Trophoblast cell (in vitro differentiated cells and primary cell): ENCODE results near the gene ANXA2R.

Source experiments
- DNase-seq, 2 donors: peaks; one replicate each; pipeline ENCODE4 v3.0.0-alpha.2; 2016
- H2AFZ ChIP-seq: 2 replicates; pipeline ENCODE4 v1.6.1; 2013; ENCODE audit warnings: low read length, moderate library complexity, mild to moderate bottlenecking; ENCODE audit not compliant: insufficient read depth, poor library complexity
- H2AK5ac ChIP-seq: 2 replicates; pipeline ENCODE4 v1.6.1; 2013; ENCODE audit warnings: mild to moderate bottlenecking, low read length
- H2BK120ac ChIP-seq: 2 replicates; pipeline ENCODE4 v1.6.1; 2013; ENCODE audit warnings: low read length, mild to moderate bottlenecking, moderate library complexity; ENCODE audit not compliant: insufficient read depth, poor library complexity
- H2BK12ac ChIP-seq: 2 replicates; pipeline ENCODE4 v1.6.1; 2013; ENCODE audit warnings: mild to moderate bottlenecking, low read length, moderate library complexity
- H2BK5ac ChIP-seq: 2 replicates; pipeline ENCODE4 v1.6.1; 2013; ENCODE audit warnings: low read length, low read depth, moderate library complexity, mild to moderate bottlenecking; ENCODE audit not compliant: poor library complexity
- H3K14ac ChIP-seq: 2 replicates; pipeline ENCODE4 v1.6.1; 2013; ENCODE audit warnings: mild to moderate bottlenecking, low read length
- H3K18ac ChIP-seq: 2 replicates; pipeline ENCODE4 v1.6.1; 2013; ENCODE audit warnings: mild to moderate bottlenecking, low read length
- H3K23ac ChIP-seq: 2 replicates; pipeline ENCODE4 v1.6.1; 2013; ENCODE audit warnings: low read length
- H3K27ac ChIP-seq: 2 replicates; pipeline ENCODE4 v1.5.1; 2013; ENCODE audit warnings: low read depth, mild to moderate bottlenecking, inconsistent platforms, low read length, moderate library complexity
- H3K27me3 ChIP-seq: 2 replicates; pipeline ENCODE4 v1.6.1; 2013; ENCODE audit warnings: inconsistent platforms, mild to moderate bottlenecking, low read length, moderate library complexity; ENCODE audit not compliant: insufficient read depth
- H3K36me3 ChIP-seq, 2 experiments: 1 replicate in 1 of 2; 2 replicates in 1 of 2; pipeline ENCODE4 v1.6.1; 2013; ENCODE audit warnings: low read length in 2 of 2, mild to moderate bottlenecking in 2 of 2, moderate library complexity in 1 of 2; ENCODE audit not compliant: insufficient read depth in 2 of 2, control insufficient read depth in 1 of 2
- H3K4ac ChIP-seq: 2 replicates; pipeline ENCODE4 v1.6.1; 2013; ENCODE audit warnings: low read depth, mild to moderate bottlenecking, low read length, moderate library complexity
- H3K4me1 ChIP-seq, 2 experiments: 1 replicate in 1 of 2; 2 replicates in 1 of 2; pipeline ENCODE4 v1.6.1; 2013; ENCODE audit warnings: low read length in 2 of 2, mild to moderate bottlenecking in 2 of 2, moderate library complexity in 1 of 2; ENCODE audit not compliant: insufficient read depth in 2 of 2, control insufficient read depth in 1 of 2
- H3K4me2 ChIP-seq: 2 replicates; pipeline ENCODE4 v1.6.1; 2013; ENCODE audit warnings: inconsistent platforms, mild to moderate bottlenecking, low read length, moderate library complexity
- H3K4me3 ChIP-seq: 2 replicates; pipeline ENCODE4 v1.5.1; 2013; ENCODE audit warnings: mild to moderate bottlenecking, low read depth, low read length, inconsistent platforms
- H3K79me1 ChIP-seq: one replicate; pipeline ENCODE4 v1.6.1; 2013; ENCODE audit warnings: low read length
- H3K79me2 ChIP-seq: 2 replicates; pipeline ENCODE4 v1.6.1; 2013; ENCODE audit warnings: low read length, mild to moderate bottlenecking; ENCODE audit not compliant: control insufficient read depth, insufficient read depth, poor library complexity
- H3K9ac ChIP-seq: 2 replicates; pipeline ENCODE4 v1.6.1; 2013; ENCODE audit warnings: mild to moderate bottlenecking, low read length
- H3K9me3 ChIP-seq: 2 replicates; pipeline ENCODE4 v1.6.1; 2013; ENCODE audit warnings: low read depth, mild to moderate bottlenecking, control low read depth, inconsistent platforms, low read length; ENCODE audit not compliant: insufficient read depth
- H4K12ac ChIP-seq: 2 replicates; pipeline ENCODE4 v1.6.1; 2013; ENCODE audit warnings: low read depth, mild to moderate bottlenecking, low read length, moderate library complexity
- H4K8ac ChIP-seq: 2 replicates; pipeline ENCODE4 v1.6.1; 2013; ENCODE audit warnings: low read depth, mild to moderate bottlenecking, low read length, moderate library complexity
- H4K91ac ChIP-seq: one replicate; pipeline ENCODE4 v1.6.1; 2013; ENCODE audit warnings: low read depth, mild to moderate bottlenecking, low read length, moderate library complexity
- WGBS: extraction: QIAGEN DNeasy Blood & Tissue Kit; methylation state at CpG from one replicate; pipeline ENCODE4 v1.1.7; 2013; ENCODE audit warnings: missing lambda C conversion rate; ENCODE audit not compliant: insufficient read length, insufficient coverage; ENCODE audit errors: extremely low coverage; 5-methylcytosine and 5-hydroxymethylcytosine counted together

Gene ANXA2R

GRCh38 chr5:43006424-43007202, 33.5 kb downstream of the ANXA2R start:
- no peak for DNase-seq
- H3K79me1 ChIP-seq: peaks cover 15% of the 10 kb centered on the region
- H3K79me2 ChIP-seq: peaks cover 3% of the 10 kb centered on the region
- H3K27me3 ChIP-seq: peaks cover 18% of the 10 kb centered on the region
- H2BK12ac ChIP-seq: no peak overlapping the region
- no CpG with 5 or more reads among the region's 19 CpGs for WGBS
- H3K4ac ChIP-seq: no peak overlapping the region
- peak overlapping the region; percentile 48 for H2BK120ac ChIP-seq
- H3K4me2 ChIP-seq: no peak overlapping the region
- no peaks in the 10 kb centered on the region for H3K9me3 ChIP-seq
- H3K18ac ChIP-seq: no peak overlapping the region
- no peak overlapping the region for H2AK5ac ChIP-seq
- H3K9ac ChIP-seq: no peak overlapping the region
- H3K27ac ChIP-seq: no peak overlapping the region
- H4K12ac ChIP-seq: no peak overlapping the region
- H2BK5ac ChIP-seq: no peak overlapping the region
- no peak overlapping the region for H3K14ac ChIP-seq
- peak overlapping the region; percentile 88 for H4K8ac ChIP-seq
- peak overlapping the region; percentile 81 for H4K91ac ChIP-seq
- no peak overlapping the region for H3K4me3 ChIP-seq
- H3K36me3 ChIP-seq: no peaks in the 10 kb centered on the region
- H2AFZ ChIP-seq: no peak overlapping the region
- H3K23ac ChIP-seq: no peak overlapping the region
- H3K4me1 ChIP-seq: peaks cover 4 to 6% of the 10 kb centered on the region in 2 experiments

GRCh38 chr5:43005031-43005430, 35.1 kb downstream of the ANXA2R start:
- no peak overlapping the region for H2AFZ ChIP-seq
- WGBS: no CpG with 5 or more reads among the region's 4 CpGs

GRCh38 chr5:43001748-43002147, 38.4 kb downstream of the ANXA2R start:
- Histone ChIP-seq H3K36me3 (no peaks in the 10 kb centered on the region), H3K4ac (no peak overlapping the region), H3K79me1 (no peaks in the 10 kb centered on the region), H4K12ac (no peak overlapping the region), H3K27me3 (peaks cover 13% of the 10 kb centered on the region), H2AFZ (no peak overlapping the region), H4K91ac (no peak overlapping the region), H3K27ac (no peak overlapping the region), H3K14ac (no peak overlapping the region), H3K79me2 (no peaks in the 10 kb centered on the region), H3K4me1 (peaks cover 0 to 3% of the 10 kb centered on the region in 2 experiments), H3K9ac (no peak overlapping the region), H3K9me3 (no peaks in the 10 kb centered on the region), H2AK5ac (no peak overlapping the region), H2BK12ac (no peak overlapping the region), H3K4me2 (no peak overlapping the region), H3K23ac (no peak overlapping the region), H3K4me3 (no peak overlapping the region), H3K18ac (no peak overlapping the region), H2BK5ac (no peak overlapping the region), H2BK120ac (no peak overlapping the region), H4K8ac (no peak overlapping the region)
- no peak for DNase-seq

More at GRCh38 chr5:43005031-43005430, 35.1 kb downstream of the ANXA2R start:
- Histone ChIP-seq H3K9ac (no peak overlapping the region), H3K4me3 (no peak overlapping the region), H3K27ac (no peak overlapping the region), H4K8ac (no peak overlapping the region), H3K9me3 (no peaks in the 10 kb centered on the region), H3K27me3 (peaks cover 13% of the 10 kb centered on the region), H3K4me1 (peaks cover 4 to 8% of the 10 kb centered on the region in 2 experiments), H3K4ac (no peak overlapping the region), H2AK5ac (no peak overlapping the region), H3K79me1 (peaks cover 15% of the 10 kb centered on the region), H3K36me3 (no peaks in the 10 kb centered on the region), H4K12ac (no peak overlapping the region), H3K79me2 (peaks cover 3% of the 10 kb centered on the region), H4K91ac (no peak overlapping the region), H2BK5ac (no peak overlapping the region), H2BK12ac (no peak overlapping the region), H3K18ac (no peak overlapping the region), H3K14ac (no peak overlapping the region), H2BK120ac (no peak overlapping the region), H3K4me2 (no peak overlapping the region), H3K23ac (no peak overlapping the region)
- no peak for DNase-seq

GRCh38 chr5:43000914-43001313, 39.2 kb downstream of the ANXA2R start:
- Histone ChIP-seq H3K27me3 (peaks cover 13% of the 10 kb centered on the region), H2AK5ac (no peak overlapping the region), H3K18ac (no peak overlapping the region), H4K8ac (no peak overlapping the region), H3K4me1 (peaks cover 0 to 3% of the 10 kb centered on the region in 2 experiments), H3K79me2 (no peaks in the 10 kb centered on the region), H2AFZ (no peak overlapping the region), H3K9ac (no peak overlapping the region), H3K9me3 (no peaks in the 10 kb centered on the region), H2BK12ac (no peak overlapping the region), H2BK120ac (no peak overlapping the region), H2BK5ac (no peak overlapping the region), H3K36me3 (no peaks in the 10 kb centered on the region), H4K12ac (no peak overlapping the region), H3K79me1 (no peaks in the 10 kb centered on the region), H3K27ac (no peak overlapping the region), H3K4ac (no peak overlapping the region), H3K4me2 (no peak overlapping the region), H3K4me3 (no peak overlapping the region), H3K23ac (no peak overlapping the region), H3K14ac (no peak overlapping the region), H4K91ac (no peak overlapping the region)
- no CpG with 5 or more reads among the region's 6 CpGs for WGBS
- DNase-seq: no peak
